SK-N-SH (cell line): ENCODE measurements around the gene ABCG1. TPM values are rescaled to one million over a fixed set of nuclear protein-coding genes. Genes with fewer than 3 reads are reported as not detected.

Experiments used
- CTCF ChIA-PET: fragments of 300-600, 350-600 bp; formaldehyde crosslinking; extraction: SDS; loops from one replicate; lab custom pipeline; 2021; lab: Yijun Ruan, JAX
- POLR2A ChIA-PET: fragments of 350-600 bp; sonication (Branson Sonifier 250); formaldehyde crosslinking; extraction: SDS; loops from one replicate; lab custom pipeline; 2020; ENCODE audit warnings: antibody characterized with exemption, inconsistent platforms; lab: Yijun Ruan, JAX
- DNase-seq: peaks from one replicate; pipeline ENCODE4 v3.0.0; 2012
- H2AFZ ChIP-seq: fragments of 200-600 bp; sonication (generic); 2 replicates; pipeline ENCODE4 v1.8.1; 2016; ENCODE audit warnings: antibody characterized with exemption, mild to moderate bottlenecking, low read depth
- H3F3A ChIP-seq: fragments of 200-600 bp; sonication (generic); replicated peaks from 2 replicates; pipeline ENCODE3; 2016; ENCODE audit warnings: antibody characterized with exemption, mild to moderate bottlenecking; ENCODE audit not compliant: insufficient read depth
- H3K27ac ChIP-seq, 2 experiments: fragments of 200-500 bp in 1 of 2; fragments of 200-600 bp in 1 of 2; sonication (Bioruptor generic) in 1 of 2; sonication (generic), shearing (Covaris generic) in 1 of 2; 2 replicates each; pipeline versions ENCODE4 v1.5.1 to v1.6.1; 2014 to 2016; ENCODE audit warnings: low read depth in 2 of 2, inconsistent platforms in 1 of 2, low read length in 1 of 2, mild to moderate bottlenecking in 1 of 2, mixed read lengths in 1 of 2
- H3K27me3 ChIP-seq: fragments of 200-600 bp; sonication (generic), shearing (Covaris generic); 2 replicates; pipeline ENCODE4 v1.6.1; 2016; ENCODE audit warnings: mixed run types; ENCODE audit not compliant: insufficient read depth
- H3K36me3 ChIP-seq, 2 experiments: fragments of 200-500 bp in 1 of 2; fragments of 200-600 bp in 1 of 2; sonication (Bioruptor generic) in 1 of 2; sonication (generic) in 1 of 2; replicated peaks in 1 of 2; 2 replicates each; pipeline versions ENCODE3 to v1.5.1; 2014 to 2016; ENCODE audit warnings: low read length in 1 of 2, mild to moderate bottlenecking in 1 of 2; ENCODE audit not compliant: insufficient read depth in 2 of 2, control insufficient read depth in 1 of 2
- H3K4me1 ChIP-seq, 2 experiments: fragments of 200-500 bp in 1 of 2; fragments of 200-600 bp in 1 of 2; sonication (Bioruptor generic) in 1 of 2; sonication (generic), shearing (Covaris generic) in 1 of 2; 2 replicates each; pipeline versions ENCODE4 v1.5.1 to v1.6.1; 2014 to 2016; ENCODE audit warnings: low read depth in 1 of 2, low read length in 1 of 2, mixed run types in 1 of 2; ENCODE audit not compliant: insufficient read depth in 2 of 2, control insufficient read depth in 1 of 2
- H3K4me2 ChIP-seq: fragments of 200-600 bp; sonication (generic), shearing (Covaris generic); 2 replicates; pipeline ENCODE4 v1.6.1; 2017; ENCODE audit warnings: mixed run types
- H3K4me3 ChIP-seq, 2 experiments: fragments of 200-500 bp in 1 of 2; fragments of 200-600 bp in 1 of 2; sonication (Bioruptor generic) in 1 of 2; sonication (generic), shearing (Covaris generic) in 1 of 2; 2 replicates each; pipeline versions ENCODE4 v1.5.1 to v1.8.1; 2014 to 2016; ENCODE audit warnings: low read depth in 2 of 2, inconsistent platforms in 1 of 2, low read length in 1 of 2, mild to moderate bottlenecking in 1 of 2, mixed read lengths in 1 of 2, moderate library complexity in 1 of 2
- H3K79me2 ChIP-seq: fragments of 200-600 bp; sonication (generic); 2 replicates; pipeline ENCODE4 v1.8.1; 2017; ENCODE audit warnings: mild to moderate bottlenecking; ENCODE audit not compliant: insufficient read depth
- H3K9ac ChIP-seq: fragments of 200-600 bp; sonication (generic); 2 replicates; pipeline ENCODE4 v1.6.1; 2017; ENCODE audit warnings: mixed run types
- H3K9me2 ChIP-seq: fragments of 200-600 bp; sonication (generic); 2 replicates; pipeline ENCODE4 v1.6.1; 2017; ENCODE audit warnings: mixed run types
- H3K9me3 ChIP-seq: fragments of 200-600 bp; sonication (generic); 2 replicates; pipeline ENCODE4 v1.6.1; 2017; ENCODE audit warnings: mixed run types, mild to moderate bottlenecking, moderate library complexity
- H4K20me1 ChIP-seq: fragments of 200-600 bp; sonication (generic); 2 replicates; pipeline ENCODE4 v1.6.1; 2017; ENCODE audit warnings: mild to moderate bottlenecking, mixed run types; ENCODE audit not compliant: insufficient read depth
- CHD2 ChIP-seq: fragments of 150-350 bp; IDR thresholded peaks from 2 replicates; pipeline ENCODE4 v1.6.1; 2018; ENCODE audit warnings: low read length; ENCODE audit not compliant: partially characterized antibody
- EP300 ChIP-seq, 2 experiments: IDR thresholded peaks; 2 replicates each; pipeline versions ENCODE4 v1.4.0 to v1.6.1; 2012; ENCODE audit warnings: borderline replicate concordance in 1 of 2, low read depth in 1 of 2, low read length in 1 of 2
- EZH2phosphoT487 ChIP-seq: fragments of 200-600 bp; sonication (generic); IDR thresholded peaks from 2 replicates; pipeline ENCODE4 v1.6.1; 2017; ENCODE audit warnings: low read depth, mixed run types, mild to moderate bottlenecking, antibody characterized with exemption, moderate library complexity, borderline replicate concordance
- FOSL2 ChIP-seq: IDR thresholded peaks from 2 replicates; pipeline ENCODE4 v1.4.0; 2012; ENCODE audit warnings: low read depth, mild to moderate bottlenecking, moderate library complexity, borderline replicate concordance
- FOXJ3 ChIP-seq: sonication (generic); formaldehyde crosslinking; IDR thresholded peaks from 2 replicates; pipeline ENCODE4 v1.5.1; 2020; ENCODE audit warnings: mild to moderate bottlenecking, missing genetic modification reagents
- GATA2 ChIP-seq: sonication (generic); formaldehyde crosslinking; IDR thresholded peaks from 2 replicates; pipeline ENCODE4 v1.5.0; 2020; ENCODE audit warnings: mild to moderate bottlenecking, missing genetic modification reagents
- MAX ChIP-seq: IDR thresholded peaks from 2 replicates; pipeline ENCODE4 v1.4.0; 2012; ENCODE audit warnings: low read depth
- MXI1 ChIP-seq: IDR thresholded peaks from 2 replicates; pipeline ENCODE4 v1.6.1; 2012; ENCODE audit warnings: mild to moderate bottlenecking, low read depth, low read length, improper control_type of control experiment
- NRF1 ChIP-seq: IDR thresholded peaks from 2 replicates; pipeline ENCODE4 v1.6.1; 2012; ENCODE audit warnings: low read depth, mild to moderate bottlenecking, low read length
- PBX3 ChIP-seq: IDR thresholded peaks from 2 replicates; pipeline ENCODE4; 2012
- RAD21 ChIP-seq: IDR thresholded peaks from 2 replicates; pipeline ENCODE4 v1.6.1; 2012; ENCODE audit warnings: mild to moderate bottlenecking, low read length
- REST ChIP-seq: IDR thresholded peaks from 2 replicates; pipeline ENCODE4 v1.6.1; 2012; ENCODE audit warnings: mild to moderate bottlenecking, low read depth, low read length, moderate library complexity
- RFX5 ChIP-seq: IDR thresholded peaks from 2 replicates; pipeline ENCODE4 v1.6.1; 2012; ENCODE audit warnings: mild to moderate bottlenecking, improper control_type of control experiment, low read length
- TAF1 ChIP-seq: IDR thresholded peaks from 2 replicates; pipeline ENCODE4 v1.6.1; 2012; ENCODE audit warnings: low read depth, mild to moderate bottlenecking, low read length, moderate library complexity, borderline replicate concordance
- USF2 ChIP-seq: fragments of 150-350 bp; IDR thresholded peaks from 2 replicates; pipeline ENCODE4 v1.6.1; 2017; ENCODE audit warnings: antibody characterized with exemption, low read length, low read depth, borderline replicate concordance
- YY1 ChIP-seq: IDR thresholded peaks from 2 replicates; pipeline ENCODE4 v1.4.0; 2012; ENCODE audit warnings: low read depth, mild to moderate bottlenecking
- ZBTB33 ChIP-seq: IDR thresholded peaks from 2 replicates; pipeline ENCODE4 v1.4.0; 2012; ENCODE audit warnings: low read depth, borderline replicate concordance
- WGBS: methylation state at CpG from one replicate; pipeline ENCODE4 v1.1.6; 2017; ENCODE audit warnings: low lambda C conversion rate; 5-methylcytosine and 5-hydroxymethylcytosine counted together
- polyA plus RNA-seq, 3 experiments: library from polyadenylated mRNA; depleted of rRNA; stranded (reverse); fragments of >200 nt; gene quantifications; 2 replicates each; pipeline ENCODE4 v1.2.3, GENCODE V29; 2012

Gene ABCG1
- polyA plus RNA-seq, 1 of the 3 experiments (the other 2 are of a cell fraction) = 0.07 TPM

- WGBS = 71% methylated on average over 10 of the region's 12 CpGs
- DNase-seq = no peak
- POLR2A ChIA-PET = no interaction called here
- Histone ChIP-seq H3K4me3 (no peak overlapping the region), H3K27ac (no peak overlapping the region), H3K4me1 (no peaks in the 10 kb centered on the region), H3K4me2 (no peak overlapping the region), H2AFZ (no peak overlapping the region), H3K36me3 (no peaks in the 10 kb centered on the region)
- CTCF ChIA-PET = interaction anchor here (0.8 kb wide), 1 partner anchor 118 kb away, joined by 3 read pairs; no protein-coding TSS in a partner anchor
- TF ChIP-seq ZBTB33 = no peak
- no peak for TF ChIP-seq MAX
- no peak for TF ChIP-seq YY1
- no peak for TF ChIP-seq USF2
- TF ChIP-seq GATA2 = no peak
- TF ChIP-seq RFX5 = no peak
- no peak for TF ChIP-seq EP300 (IDR thresholded peaks at IDR 0.05; ENCODE audit: borderline replicate concordance in 1 of 2, low read depth in 1 of 2, low read length in 1 of 2)
- TF ChIP-seq PBX3 = no peak
- TF ChIP-seq CHD2 = no peak
- TF ChIP-seq EZH2phosphoT487 = no peak
- no peak for TF ChIP-seq NRF1
- no peak for TF ChIP-seq FOXJ3 (CRISPR knock-in tag)
- TF ChIP-seq REST = no peak
- no peak for TF ChIP-seq RAD21
- TF ChIP-seq MXI1 = no peak
- TF ChIP-seq FOSL2 = no peak
- no peak for TF ChIP-seq TAF1
- TF ChIP-seq, all 33 proteins: peak for 0
- no peaks in the 10 kb centered on the region for H3F3A ChIP-seq
- H3K27me3 ChIP-seq = no peaks in the 10 kb centered on the region
- H3K9me3 ChIP-seq = no peaks in the 10 kb centered on the region
- H3K9me2 ChIP-seq = no peaks in the 10 kb centered on the region
- no peaks in the 10 kb centered on the region for H4K20me1 ChIP-seq
- H3K79me2 ChIP-seq = no peaks in the 10 kb centered on the region
- no peak overlapping the region for H3K9ac ChIP-seq
Measured at GRCh38 chr21:42282715-42283114, 63.8 kb downstream of the ABCG1 start.
